Transverse colon (tissue), 3 donors: Measurements from ENCODE around the gene LRP1.

Source experiments
- CTCF ChIP-seq, 5 experiments: fragments of 200-600 bp in 3 of 5; fragments of 450-650 bp in 2 of 5; sonication (generic) in 3 of 5; IDR thresholded peaks; 1 replicate in 2 of 5; 2 replicates in 3 of 5; pipeline ENCODE4 v1.5.1; 2016 to 2017; ENCODE audit warnings: antibody characterized with exemption in 5 of 5, inconsistent platforms in 3 of 5, mild to moderate bottlenecking in 2 of 5, moderate library complexity in 1 of 5
- POLR2A ChIP-seq: fragments of 450-650 bp; IDR thresholded peaks from one replicate; pipeline ENCODE4 v1.6.1; 2016; ENCODE audit warnings: antibody characterized with exemption, mild to moderate bottlenecking, moderate library complexity

GRCh38 chr12:57173683-57174082, 45.4 kb downstream of the LRP1 start:
- TF ChIP-seq CTCF (IDR thresholded peaks at IDR 0.05) (no peak), POLR2A (no peak)
